Esophagus muscularis mucosa (tissue), 3 donors: ENCODE measurements around the gene IL2RG.

Experiments used
- POLR2A ChIP-seq: fragments of 450-650 bp; IDR thresholded peaks from one replicate; pipeline ENCODE4 v1.6.1; 2017; ENCODE audit warnings: antibody characterized with exemption, moderate library complexity, mild to moderate bottlenecking, low read depth
- POLR2AphosphoS5 ChIP-seq, 2 donors: sonication (generic); formaldehyde crosslinking; IDR thresholded peaks; one replicate each; pipeline ENCODE4 v1.6.1; 2017; ENCODE audit warnings: antibody characterized with exemption in 2 of 2
- TF ChIP-seq, protein P1 (sequence below), 3 experiments: fragments of 200-600 bp in 2 of 3; fragments of 450-650 bp in 1 of 3; sonication (generic) in 2 of 3; IDR thresholded peaks; one replicate each; pipeline ENCODE4 v1.5.1; 2017 to 2019; ENCODE audit warnings: antibody characterized with exemption in 3 of 3, mild to moderate bottlenecking in 2 of 3, moderate library complexity in 1 of 3

DNA sequence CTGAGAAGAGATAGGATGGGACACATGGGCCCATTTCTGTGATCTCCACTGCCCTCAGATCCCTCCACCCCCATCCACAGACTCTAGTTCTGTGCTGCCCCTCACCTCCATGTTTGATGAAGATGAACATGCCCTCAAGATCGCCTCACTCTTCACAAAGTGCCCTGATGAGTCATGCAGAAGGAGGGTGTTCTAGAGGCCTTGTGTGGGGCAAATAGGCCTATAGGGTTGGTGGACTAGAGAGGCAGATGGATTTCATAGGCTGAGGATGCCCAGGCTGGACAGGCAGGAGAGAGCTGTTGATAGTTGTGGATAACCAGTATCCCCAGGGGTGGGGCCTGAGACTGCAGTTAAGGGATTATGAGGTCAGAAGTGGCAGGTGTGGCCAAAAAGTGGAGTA is 5.0 kb downstream of the IL2RG start, which contains the start of gene CXorf65:
- TF ChIP-seq, protein P1, sequence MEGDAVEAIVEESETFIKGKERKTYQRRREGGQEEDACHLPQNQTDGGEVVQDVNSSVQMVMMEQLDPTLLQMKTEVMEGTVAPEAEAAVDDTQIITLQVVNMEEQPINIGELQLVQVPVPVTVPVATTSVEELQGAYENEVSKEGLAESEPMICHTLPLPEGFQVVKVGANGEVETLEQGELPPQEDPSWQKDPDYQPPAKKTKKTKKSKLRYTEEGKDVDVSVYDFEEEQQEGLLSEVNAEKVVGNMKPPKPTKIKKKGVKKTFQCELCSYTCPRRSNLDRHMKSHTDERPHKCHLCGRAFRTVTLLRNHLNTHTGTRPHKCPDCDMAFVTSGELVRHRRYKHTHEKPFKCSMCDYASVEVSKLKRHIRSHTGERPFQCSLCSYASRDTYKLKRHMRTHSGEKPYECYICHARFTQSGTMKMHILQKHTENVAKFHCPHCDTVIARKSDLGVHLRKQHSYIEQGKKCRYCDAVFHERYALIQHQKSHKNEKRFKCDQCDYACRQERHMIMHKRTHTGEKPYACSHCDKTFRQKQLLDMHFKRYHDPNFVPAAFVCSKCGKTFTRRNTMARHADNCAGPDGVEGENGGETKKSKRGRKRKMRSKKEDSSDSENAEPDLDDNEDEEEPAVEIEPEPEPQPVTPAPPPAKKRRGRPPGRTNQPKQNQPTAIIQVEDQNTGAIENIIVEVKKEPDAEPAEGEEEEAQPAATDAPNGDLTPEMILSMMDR (IDR thresholded peaks at IDR 0.05): no peak
- no peak for TF ChIP-seq POLR2A
- TF ChIP-seq POLR2AphosphoS5 (IDR thresholded peaks at IDR 0.05): no peak
